Activated T-cell treated with anti-CD3 and anti-CD28 coated beads for 4 hours (primary cell): ENCODE measurements around the gene KRT222.

Experiments used
- DNase-seq: peaks from one replicate; pipeline ENCODE4 v3.0.0-alpha.2; 2020

The KRT222 gene

GRCh38 chr17:40651939-40652338 is 13.0 kb downstream of the KRT222 start:
- no peak for DNase-seq

DNA sequence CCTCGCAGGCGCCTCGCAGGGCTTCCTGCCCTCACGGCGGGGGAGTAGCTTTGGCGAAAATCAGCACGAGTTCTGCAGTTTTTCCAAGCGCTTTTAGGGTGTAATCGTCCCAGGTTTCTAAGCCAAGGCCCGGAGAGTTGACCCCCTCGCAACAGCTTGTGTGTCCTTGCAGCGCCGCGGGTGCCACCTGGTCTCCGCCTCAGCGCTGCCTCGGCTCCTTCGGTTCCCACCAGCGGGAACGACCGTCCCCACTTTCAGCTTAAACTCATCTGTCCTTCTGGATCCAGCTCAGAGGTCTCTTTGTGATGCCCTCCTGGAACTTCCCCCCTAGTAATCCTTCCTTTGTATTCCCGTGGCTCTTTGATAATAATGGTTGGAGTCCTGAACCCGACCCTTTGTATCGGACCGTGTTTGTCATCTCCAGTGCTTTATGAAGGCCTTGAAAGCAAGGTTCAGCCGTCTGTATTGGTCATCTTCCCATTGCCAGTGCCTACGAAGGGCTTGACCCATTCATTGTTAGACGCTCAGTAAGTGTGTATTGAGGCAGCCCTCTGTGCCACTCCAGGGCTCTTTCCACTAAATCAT is 16.5 kb downstream of the KRT222 start:
- no peak for DNase-seq

GRCh38 chr17:40647624-40648383 is 17.2 kb downstream of the KRT222 start, which contains the start of gene SMARCE1:
Gene SMARCE1 (minus strand): TSS chr17:40647818. CDS start chr17:40645802, 2,016 bp downstream.
- peak; percentile 47 for DNase-seq

DNA sequence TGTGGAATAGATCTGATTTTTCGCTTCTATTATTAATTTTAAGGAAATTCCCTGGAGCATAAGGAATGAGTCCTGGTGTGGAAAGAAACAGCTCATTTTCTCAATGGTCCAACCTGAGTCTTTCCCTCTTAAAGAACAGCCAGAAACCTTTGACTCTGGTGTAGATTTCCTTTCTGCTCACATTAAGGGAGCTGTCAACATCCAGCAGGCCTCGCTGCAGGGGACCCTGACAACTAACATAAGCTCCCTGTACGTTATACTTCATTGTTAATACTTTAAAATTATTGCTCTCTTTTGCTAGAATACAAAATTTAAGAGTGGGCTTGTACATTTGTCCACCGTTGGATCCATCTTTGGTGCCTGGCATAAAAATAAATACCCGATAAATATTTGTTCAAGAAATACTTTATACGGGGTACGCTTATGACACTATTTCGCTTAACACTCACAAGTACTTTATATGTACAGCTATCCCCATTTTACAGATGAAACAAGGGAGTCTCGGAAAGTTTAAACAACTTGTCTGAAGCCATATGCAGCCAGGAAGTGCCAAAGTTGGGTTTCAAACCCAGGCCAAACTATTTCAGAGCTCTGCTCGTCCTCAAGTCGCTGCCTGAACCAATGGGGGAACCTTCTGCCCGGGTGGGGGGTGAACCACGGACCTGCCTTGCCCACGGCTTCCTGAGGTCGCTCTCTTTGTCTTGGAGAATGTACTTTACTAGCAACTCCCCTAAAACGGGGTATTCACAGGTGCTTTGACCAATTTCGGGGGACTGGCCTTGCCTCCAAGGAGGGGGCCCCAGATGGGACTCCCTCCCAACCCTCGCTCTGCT is 18.0 kb downstream of the KRT222 start:
- no peak for DNase-seq

DNA sequence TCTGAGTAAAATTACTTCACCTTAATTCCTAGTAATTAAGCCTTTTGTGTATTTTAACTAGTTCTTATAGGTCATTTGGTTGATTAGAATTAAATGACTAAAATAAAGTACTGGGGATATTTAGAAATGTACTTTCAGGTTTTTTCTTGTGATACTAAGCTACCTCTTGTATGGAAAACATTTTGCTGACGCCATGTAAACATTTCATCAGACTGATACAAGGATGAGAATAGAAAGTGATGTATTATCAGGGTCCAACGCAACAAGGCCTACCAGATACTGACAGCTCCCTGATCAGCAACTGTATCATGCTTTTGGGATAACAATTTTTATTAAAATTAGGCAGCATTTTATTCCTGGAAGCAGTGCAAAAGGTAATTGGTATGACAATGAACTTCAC is 19.0 kb downstream of the KRT222 start:
- no peak for DNase-seq

DNA sequence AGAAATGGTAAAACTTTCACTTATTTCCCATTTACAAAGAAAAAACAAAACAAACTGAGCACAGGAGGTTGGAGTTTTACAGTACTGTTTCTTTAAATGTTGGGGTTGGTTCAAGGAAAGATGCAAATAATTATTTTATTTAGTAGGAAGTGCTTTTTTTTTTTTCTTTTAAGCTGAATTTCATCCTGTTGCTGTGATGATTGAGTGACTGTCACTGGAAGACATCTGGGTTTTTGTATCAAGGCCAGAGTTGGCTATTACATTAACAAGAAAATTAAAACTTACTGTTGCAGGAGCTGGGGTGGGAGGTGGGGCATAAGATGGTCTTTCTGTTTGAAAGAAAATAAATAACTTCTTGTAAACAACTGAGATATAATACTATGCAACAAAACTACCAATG is 19.7 kb downstream of the KRT222 start:
- no peak for DNase-seq

GRCh38 chr17:40637931-40638330 is 27.0 kb downstream of the KRT222 start:
- DNase-seq: no peak

DNA sequence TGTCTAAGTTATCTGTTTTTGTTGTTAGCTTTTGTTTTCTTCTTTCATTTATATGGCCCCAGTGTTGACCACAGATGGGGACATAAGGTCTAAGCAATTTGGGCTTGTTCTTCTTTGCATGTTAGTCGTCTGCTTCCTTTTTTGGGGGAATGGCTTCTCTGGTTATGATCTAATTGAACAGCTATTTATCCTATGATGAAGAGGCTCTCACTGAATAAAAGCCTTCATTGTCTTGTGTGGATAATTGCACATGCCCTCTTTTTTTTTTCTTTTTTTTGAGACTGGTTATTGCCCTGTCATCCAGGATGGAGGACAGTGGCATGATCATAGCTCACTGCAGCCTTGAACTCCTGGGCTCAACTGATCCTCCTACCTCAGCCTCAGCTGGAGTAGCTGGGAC is 31.1 kb downstream of the KRT222 start:
- DNase-seq: no peak

DNA sequence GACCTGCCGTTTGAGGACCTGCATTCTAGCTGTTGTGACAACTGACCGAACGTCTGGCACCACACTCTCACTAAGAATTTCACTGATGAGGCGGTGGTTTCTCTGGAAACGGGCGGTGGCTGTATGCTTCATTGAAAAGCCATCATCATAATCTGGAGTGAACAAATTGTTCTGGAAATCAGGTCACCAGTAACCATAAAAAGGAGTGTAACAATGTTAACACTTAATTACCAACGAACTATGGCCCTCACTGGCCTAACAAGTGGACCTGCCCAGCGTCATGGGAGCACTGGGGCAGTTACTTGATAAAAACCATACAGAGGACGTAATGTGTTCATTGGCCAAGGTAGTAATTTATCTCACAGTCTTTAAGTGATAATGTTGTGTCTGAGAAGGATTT is 32.8 kb downstream of the KRT222 start:
- DNase-seq: no peak

GRCh38 chr17:40629842-40630241 is 35.1 kb downstream of the KRT222 start:
- no peak for DNase-seq

DNA sequence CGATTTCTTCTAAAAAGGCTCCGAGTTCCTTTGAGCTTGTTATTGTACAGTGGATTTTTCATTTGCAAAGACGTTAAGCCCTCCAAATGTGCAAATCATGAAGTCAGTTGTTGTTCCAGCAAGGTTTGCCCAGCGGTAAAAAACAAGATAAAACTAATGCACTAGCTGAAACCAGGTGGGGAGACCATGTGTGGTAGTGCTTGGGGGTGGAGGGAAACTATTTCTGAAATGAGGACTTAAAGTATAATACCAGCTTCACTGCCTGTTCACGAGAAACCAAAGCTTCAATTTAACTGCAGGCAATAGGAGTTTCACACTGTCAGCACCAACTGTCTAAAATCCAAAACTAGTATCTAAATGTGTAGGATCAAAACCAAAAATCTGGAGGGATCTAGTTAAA is 39.7 kb downstream of the KRT222 start:
- no peak for DNase-seq

DNA sequence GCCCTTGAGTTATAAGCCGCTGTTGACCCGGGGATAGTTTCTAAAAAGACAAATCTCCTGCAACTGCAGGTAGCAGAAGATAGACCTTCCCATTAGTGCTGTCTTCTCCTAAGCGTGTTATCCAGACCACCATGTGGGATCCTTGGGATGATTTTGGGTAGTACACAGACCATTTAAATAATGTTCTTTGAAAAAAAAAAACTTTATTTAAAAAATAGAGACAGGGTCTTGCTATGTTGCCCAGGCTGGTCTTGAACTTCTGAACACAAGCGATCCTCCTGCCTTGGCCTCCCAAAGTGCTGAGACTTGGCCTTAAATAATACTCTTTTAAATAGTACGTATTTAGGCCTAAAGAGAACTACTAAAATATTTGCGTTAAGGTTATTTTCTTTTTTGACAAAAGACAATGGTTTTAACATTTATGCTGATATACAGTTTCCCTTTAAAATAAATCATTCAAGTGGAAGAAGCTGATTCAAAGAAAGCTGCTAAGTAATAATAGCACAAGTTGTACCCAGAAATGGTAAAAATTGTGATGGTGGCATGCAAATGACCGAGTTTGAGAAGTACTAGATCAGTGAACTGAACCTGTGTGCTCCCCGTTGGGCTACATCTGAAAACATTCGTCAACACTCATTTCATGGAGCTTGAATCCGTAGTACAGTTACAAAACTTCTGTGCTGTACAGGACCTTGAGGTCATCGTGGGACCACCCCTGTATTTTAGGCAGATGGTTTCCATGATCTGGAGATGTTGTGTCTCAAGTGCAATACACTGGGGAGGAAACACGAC is 41.4 kb downstream of the KRT222 start:
- DNase-seq: no peak

- no peak for DNase-seq
Observed at GRCh38 chr17:40622509-40622928, 42.5 kb downstream of the KRT222 start.

DNA sequence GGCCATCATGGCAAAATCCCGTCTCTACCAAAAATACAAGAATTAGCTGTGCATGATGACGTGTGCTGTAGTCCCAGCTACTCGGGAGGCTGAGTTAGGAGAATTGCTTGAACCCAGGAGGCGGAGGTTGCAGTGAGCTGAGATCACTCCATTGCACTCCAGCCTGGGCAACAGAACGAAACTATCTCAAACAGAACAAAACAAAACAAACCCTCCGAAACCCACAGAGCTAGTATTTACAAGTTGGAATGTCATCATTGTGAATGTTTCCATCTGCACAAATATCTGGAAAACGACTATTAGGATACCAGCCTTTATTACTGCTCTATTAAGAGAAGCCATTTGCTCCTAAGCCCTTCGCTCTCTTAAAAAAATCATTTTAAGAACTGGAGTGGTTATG is 43.4 kb downstream of the KRT222 start:
- DNase-seq: no peak

- no peak for DNase-seq
Observed at GRCh38 chr17:40621019-40621418, 44.0 kb downstream of the KRT222 start.

DNA sequence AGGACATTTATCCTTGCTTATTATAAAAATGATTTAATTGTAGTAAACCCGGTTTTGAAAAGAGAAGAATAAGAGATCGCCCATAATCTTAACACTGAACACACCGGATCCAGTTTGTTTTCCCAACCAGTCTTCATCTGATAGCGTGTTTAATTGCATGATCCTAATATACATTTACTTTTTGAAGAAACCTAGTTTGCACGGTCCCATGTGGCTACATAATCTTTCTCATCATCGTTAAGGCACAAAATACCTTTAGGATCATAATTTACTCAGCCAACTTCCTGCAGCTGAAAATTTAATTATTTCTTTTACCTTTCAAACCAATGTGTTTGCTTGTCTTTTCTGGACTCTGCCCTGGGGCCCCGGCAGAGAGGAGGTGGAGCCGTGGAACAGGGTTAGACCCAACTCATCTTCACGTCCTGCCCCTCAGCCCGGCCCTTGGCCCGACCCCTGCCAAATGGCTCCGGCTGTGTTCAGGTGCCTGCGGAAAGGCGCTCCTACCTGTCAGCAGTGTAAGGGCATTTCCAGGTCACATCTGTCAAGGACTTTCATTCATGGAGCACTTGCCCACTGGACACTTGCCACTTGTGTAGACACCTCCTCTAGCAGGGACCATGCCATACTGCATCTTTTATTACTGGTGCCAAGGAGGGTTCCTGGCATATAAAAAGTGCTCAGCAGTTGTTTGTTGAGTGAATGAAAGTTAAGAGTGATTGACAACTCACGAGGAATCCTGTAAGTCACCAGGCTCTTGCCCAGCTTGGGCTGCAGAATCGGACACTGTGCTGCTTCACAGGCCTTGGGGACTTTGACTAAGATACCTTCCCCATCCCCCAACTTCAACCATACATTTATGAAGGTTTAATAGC is 46.0 kb downstream of the KRT222 start:
- no peak for DNase-seq

DNA sequence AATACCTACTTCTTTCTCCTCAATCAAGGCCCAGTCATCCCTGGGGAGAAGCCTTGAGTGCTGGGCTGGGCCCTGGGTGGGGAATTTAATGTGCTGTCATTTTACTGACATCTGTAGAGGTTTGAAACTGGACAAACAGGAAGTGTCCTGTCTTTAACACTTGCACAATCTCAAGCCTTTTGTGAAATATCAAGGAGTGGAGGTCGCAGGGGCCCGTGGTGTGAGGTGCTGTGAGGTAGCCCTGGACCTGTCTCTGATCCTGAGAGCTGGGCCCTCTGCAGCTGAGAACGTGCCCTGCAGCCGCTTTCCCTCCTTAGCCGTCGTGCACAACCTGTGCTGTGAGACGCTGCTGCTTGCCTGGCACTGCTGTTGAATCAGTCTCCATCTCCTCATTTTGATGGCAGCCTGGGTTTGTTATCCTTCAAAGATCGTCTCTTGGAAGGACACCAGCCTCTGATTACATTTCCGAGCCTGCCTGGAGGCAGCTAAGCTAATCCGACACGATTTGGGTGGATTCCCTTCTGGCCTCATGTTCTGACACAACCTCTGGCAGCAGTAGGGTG is 47.2 kb downstream of the KRT222 start:
- DNase-seq: no peak

GRCh38 chr17:40616592-40616991 is 48.4 kb downstream of the KRT222 start:
- no peak for DNase-seq

- DNase-seq: no peak
Observed at GRCh38 chr17:40615841-40616476, 49.0 kb downstream of the KRT222 start.

- no peak for DNase-seq
Observed at GRCh38 chr17:40615068-40615840, 49.7 kb downstream of the KRT222 start.
